ENCODE measurements around the gene PDE11A.

Gene PDE11A

GRCh38 chr2:177721818-177722567, 350.6 kb downstream of the PDE11A start:
- DNase-seq: no peak

GRCh38 chr2:177721087-177721486, 351.5 kb downstream of the PDE11A start:
- DNase-seq: no peak

- no peak for DNase-seq
Observed at GRCh38 chr2:177717831-177718618, 354.6 kb downstream of the PDE11A start.

- no peak for DNase-seq
Observed at GRCh38 chr2:177716484-177716883, 356.1 kb downstream of the PDE11A start.

GRCh38 chr2:177715771-177716170, 356.8 kb downstream of the PDE11A start:
- DNase-seq: no peak

- no peak for DNase-seq
Observed at GRCh38 chr2:177714704-177715103, 357.9 kb downstream of the PDE11A start.

GRCh38 chr2:177712462-177712861, 360.1 kb downstream of the PDE11A start:
- DNase-seq: no peak

GRCh38 chr2:177711483-177712265, 360.9 kb downstream of the PDE11A start:
- no peak for DNase-seq

GRCh38 chr2:177710889-177711288, 361.7 kb downstream of the PDE11A start:
- DNase-seq: no peak

- DNase-seq: no peak
Observed at GRCh38 chr2:177709986-177710401, 362.6 kb downstream of the PDE11A start.

GRCh38 chr2:177708660-177709444, 363.7 kb downstream of the PDE11A start:
- no peak for DNase-seq

- no peak for DNase-seq
Observed at GRCh38 chr2:177708106-177708505, 364.5 kb downstream of the PDE11A start.

GRCh38 chr2:177705511-177706173, 366.9 kb downstream of the PDE11A start:
- DNase-seq: no peak

GRCh38 chr2:177703159-177703558, 369.4 kb downstream of the PDE11A start:
- DNase-seq: no peak

GRCh38 chr2:177698281-177698680, 374.3 kb downstream of the PDE11A start:
- no peak for DNase-seq

- DNase-seq: no peak
Observed at GRCh38 chr2:177694348-177694747, 378.2 kb downstream of the PDE11A start.

- no peak for DNase-seq
Observed at GRCh38 chr2:177693658-177694339, 378.8 kb downstream of the PDE11A start.

- DNase-seq: no peak
Observed at GRCh38 chr2:177692783-177693269, 379.8 kb downstream of the PDE11A start.

GRCh38 chr2:177692042-177692782, 380.4 kb downstream of the PDE11A start:
- no peak for DNase-seq

GRCh38 chr2:177691177-177691576, 381.4 kb downstream of the PDE11A start:
- DNase-seq: no peak
